Skin epidermis (tissue), 12 donors: ENCODE measurements around the gene GRIK4.
A peak's percentile ranks its signal among the peaks of the same experiment; 100 is the strongest.

ENCODE experiments used
- H3K27ac ChIP-seq, 21 experiments: fragments of 200-600 bp; sonication (generic) in 11 of 21; one replicate each; pipeline ENCODE4 v1.5.0; 2020; ENCODE audit warnings: mild to moderate bottlenecking in 3 of 21, inconsistent platforms in 2 of 21, moderate library complexity in 2 of 21
- H3K4me3 ChIP-seq, 7 experiments: fragments of 200-600 bp; sonication (generic) in 2 of 7; one replicate each; pipeline ENCODE4 v1.5.0; 2020; ENCODE audit warnings: inconsistent platforms in 2 of 7, mild to moderate bottlenecking in 2 of 7, moderate library complexity in 1 of 7

The GRIK4 gene

DNA sequence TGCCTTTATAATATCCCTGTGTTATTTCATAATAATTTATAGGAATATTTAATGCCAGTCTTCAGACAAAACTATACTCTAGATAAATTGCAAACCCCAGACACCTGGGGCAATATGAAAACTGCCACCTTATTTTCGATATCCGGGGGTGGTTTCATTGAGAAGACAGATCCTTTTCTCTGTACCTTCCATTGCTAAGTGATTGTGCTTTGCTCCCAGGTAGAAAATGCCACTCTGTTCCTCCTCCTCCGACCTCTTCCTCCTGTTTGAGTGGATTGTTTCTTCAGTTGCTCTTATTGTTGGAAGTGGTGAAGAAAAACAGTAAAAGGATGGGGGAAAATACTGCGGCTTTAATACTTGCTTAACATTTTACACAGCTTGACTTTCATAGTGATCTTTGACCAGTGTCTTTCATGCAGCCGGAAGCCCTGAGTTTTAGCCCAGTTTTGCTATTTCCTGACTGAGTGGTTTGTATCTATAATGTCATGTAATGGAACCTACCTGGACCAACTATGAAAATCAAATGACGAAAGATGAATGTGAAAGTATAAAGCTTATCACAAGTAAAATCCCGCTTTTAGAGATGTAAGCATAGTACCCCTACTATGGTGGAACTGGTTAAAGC is 5.6 kb upstream of the GRIK4 start:
- H3K27ac ChIP-seq = no peak overlapping the region
- no peak overlapping the region for H3K4me3 ChIP-seq

DNA sequence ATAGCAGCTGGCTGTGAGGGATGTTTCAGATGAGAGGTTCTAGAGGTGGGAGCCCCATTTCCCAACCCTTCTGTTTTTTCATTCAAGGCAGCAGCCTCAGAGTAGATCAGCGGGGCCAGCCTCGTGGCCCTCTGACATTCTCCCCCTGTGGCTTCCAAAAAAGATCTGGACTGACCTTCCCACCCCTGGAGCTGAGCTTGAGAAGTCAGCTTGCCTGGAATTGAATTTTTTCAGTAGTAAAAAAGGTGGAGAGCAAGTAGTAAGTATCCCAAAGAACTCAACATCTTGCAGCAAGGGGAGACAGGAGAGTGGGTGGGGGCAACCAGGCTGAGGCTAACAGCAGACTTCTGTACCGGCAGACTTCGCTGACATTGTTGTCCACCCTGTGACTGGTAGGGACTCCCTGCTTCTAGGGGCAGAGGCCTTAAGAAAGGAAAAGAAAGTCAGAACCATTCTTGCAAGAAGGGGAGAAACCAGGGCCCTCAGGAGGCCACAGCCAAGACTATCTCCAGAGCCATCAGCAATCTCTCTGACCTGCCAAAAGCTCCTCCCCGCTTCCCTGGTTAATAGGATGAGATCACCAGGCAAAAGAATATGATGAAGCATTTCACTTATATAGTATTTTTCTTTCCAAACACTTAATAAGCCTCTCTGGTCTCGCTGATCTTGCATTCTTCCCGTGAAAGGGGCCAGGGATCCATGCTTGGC is 2.0 kb upstream of the GRIK4 start:
- no peak overlapping the region for H3K27ac ChIP-seq
- H3K4me3 ChIP-seq = no peak overlapping the region

DNA sequence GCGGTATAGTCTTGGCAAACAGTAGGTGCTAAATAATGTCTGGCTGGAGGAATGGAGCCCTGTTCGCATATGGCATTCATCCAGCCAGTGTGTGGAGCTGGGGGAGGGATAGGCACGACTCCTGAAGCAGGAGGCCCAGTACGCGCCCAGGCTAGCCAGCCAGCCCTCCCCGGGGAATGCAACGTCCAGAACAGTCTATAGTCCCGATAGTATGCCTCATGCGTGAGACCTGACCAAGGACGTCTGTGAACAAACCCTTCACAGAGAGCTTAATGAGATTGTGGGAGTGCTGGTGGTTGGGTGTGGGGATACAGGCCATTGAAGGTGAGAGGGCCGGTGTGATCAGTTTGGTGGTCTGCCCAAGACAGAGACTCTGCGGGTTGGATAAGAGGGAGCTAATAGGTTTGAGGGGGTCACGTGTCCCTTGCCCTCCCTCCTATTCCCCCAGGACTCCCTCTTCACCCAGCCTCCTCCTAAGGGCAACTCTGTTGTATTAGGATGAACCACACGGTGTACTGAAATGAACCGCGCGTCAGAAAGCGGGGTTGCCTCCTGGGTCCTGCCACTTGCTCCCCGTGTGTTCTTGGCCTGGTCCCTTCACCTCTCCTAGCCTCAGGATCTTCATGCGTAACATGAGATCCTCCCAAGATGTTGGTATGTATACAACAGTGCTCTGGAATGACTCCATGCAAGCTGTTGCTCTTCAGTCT is 987 bp upstream of the GRIK4 start:
- peak overlapping the region in 1 of 7 experiments; percentile 41 for H3K4me3 ChIP-seq

DNA sequence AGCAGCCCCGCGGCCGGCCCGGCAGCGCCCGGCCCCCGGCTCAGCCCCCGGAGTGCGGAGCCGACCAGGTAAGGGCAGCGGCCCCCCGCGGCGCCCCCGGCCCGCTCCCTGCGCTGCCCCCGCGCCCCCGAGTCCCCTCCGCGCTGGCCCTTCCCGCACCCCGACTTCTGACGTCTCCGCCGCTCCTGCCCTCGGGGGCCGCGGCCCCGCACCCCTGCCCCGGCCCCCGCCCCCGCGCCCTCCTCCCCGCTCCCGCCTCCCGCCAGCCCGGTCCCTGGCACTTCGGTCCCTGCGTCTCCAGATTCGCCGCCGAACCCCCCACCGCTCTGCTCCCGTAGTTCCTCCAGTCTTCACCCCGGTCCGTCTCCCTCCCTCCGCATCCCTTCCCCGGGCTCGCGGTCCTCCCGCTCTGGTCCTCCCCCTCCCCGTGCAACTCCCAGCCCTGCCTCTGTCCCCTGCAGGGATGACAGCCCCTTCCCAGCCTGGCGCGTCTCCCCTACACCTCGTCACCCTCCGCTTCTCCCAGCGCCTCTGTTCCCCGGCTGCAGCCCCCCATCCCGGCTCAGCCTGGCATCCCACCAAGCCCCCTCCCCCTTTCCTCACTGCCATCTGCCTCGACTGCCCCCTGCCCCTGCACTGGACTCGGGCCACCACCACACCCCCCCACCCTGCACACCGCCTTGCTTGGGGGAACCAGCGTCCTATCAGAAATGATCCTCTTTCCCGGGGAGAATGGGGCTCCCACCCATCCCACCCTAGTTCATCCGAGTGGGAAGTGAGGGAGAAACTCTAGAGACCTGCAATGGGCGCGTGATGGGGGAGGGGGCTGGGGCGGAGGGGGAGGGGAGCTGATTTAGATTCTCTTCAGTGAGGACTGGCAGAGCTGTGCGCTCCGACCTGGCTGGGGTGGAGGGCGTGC is 531 bp downstream of the GRIK4 start:
- H3K27ac ChIP-seq = no peak overlapping the region

More for the DNA sequence above, 987 bp upstream of the GRIK4 start:
- H3K27ac ChIP-seq = no peak overlapping the region

DNA sequence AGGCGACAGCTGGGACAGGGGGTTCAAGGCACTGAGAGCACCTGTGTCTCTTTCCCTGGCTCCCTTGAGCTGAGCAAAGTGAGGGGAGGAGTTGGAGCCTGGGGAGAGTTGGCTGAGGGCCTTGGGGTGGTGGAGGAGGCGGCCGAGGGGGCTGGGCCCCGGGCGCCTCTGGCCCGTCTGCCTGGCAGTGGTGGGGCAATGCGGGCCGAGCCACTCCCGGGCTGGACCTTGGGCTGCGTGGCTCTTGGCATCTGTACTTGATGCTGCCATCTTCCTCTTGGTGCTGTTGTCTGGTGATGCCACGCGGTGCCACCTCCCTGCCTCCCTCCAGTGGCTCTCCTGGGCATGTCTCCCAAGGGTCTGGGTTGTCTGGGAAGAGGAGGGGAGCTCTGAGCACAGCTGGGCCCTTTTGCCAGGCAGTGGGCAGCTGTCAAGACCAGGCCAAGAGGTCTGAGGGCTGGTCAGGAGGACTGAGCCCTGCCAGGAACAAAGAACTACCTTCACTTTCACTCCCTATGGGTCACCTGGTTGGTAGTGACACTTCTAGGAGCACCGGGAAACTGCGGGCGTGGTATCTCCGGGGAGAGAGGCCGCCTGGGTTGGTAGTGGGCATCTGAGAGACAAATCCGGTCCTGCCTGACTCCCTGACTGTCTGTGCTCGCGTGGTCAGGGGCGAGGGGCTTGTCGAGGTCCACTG is 1.3 kb downstream of the GRIK4 start:
- no peak overlapping the region for H3K4me3 ChIP-seq
- no peak overlapping the region for H3K27ac ChIP-seq

More for the DNA sequence above, 531 bp downstream of the GRIK4 start:
- peak overlapping the region in 1 of 7 experiments; percentile 41 for H3K4me3 ChIP-seq

DNA sequence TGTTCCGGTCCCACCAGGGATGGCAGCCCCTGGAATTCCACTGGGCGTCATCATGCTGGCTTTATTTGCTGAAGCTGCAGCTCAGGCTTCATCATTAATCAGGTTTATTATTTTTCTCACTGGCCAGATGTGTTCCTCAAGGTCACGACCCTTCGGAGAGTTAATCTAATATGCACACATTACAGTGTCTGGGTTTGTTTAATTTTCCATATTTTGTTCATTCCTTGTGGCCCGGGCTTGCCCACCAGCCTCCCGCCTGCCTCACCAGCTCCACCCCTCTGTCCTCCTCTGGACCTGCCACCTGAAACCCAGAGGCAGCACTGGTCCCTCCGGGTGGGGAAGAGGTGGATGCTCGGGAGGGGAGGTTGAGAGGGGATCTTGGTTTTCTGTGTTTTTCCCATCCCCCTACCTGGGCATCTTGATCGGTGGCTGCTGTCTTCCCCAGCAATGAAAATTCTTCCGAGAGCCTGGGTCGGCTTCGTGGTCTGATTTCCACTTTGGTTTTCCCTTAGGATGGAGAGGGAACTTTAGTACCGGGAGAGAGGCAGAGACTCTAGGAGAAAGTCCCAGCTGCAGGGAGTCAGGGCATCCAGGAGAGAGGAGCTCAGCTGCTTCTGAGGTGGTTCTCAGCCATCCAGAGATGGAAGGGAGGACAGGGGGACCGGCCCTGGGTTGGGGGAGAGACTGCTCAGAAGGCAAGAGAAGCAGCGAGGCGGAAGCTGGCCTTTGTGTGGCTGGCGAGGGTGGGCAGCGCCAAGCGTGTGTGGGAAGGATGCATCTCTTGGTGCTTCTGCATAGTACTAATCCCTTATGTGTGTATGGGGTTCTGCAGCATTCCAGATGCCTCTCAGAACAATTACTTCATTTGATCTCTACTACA is 2.1 kb downstream of the GRIK4 start:
- H3K27ac ChIP-seq = no peak overlapping the region

DNA sequence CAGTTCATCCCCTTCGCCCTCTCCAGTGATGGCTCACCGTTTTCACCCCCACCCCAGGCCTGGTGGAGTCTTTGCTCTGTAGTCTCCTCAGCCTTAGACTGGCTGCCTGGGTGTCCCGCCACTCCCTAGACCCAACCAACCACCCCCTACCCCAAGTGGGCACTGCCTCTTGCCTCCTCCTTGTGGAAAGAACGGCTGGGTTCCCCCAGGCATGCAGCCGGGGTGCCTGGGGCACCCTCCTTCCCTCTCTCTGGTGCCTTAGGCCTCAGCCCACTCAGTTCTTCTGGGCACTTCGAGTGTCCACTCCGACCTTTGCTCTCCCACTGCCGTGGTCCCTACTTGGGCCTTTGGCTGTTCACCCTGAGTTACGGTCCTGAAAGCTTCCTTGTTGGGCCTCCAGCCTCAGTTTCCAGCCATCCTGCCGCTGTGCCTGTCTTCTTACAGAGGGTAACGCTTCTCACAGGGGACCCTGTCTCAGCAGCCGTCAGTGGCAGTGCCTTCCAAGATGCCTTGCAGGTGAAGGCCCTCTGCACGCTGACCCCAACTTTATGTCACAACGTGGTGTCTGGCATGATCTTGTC is 3.1 kb downstream of the GRIK4 start:
- no peak overlapping the region for H3K27ac ChIP-seq

More for the DNA sequence above, 2.1 kb downstream of the GRIK4 start:
- H3K4me3 ChIP-seq = no peak overlapping the region

DNA sequence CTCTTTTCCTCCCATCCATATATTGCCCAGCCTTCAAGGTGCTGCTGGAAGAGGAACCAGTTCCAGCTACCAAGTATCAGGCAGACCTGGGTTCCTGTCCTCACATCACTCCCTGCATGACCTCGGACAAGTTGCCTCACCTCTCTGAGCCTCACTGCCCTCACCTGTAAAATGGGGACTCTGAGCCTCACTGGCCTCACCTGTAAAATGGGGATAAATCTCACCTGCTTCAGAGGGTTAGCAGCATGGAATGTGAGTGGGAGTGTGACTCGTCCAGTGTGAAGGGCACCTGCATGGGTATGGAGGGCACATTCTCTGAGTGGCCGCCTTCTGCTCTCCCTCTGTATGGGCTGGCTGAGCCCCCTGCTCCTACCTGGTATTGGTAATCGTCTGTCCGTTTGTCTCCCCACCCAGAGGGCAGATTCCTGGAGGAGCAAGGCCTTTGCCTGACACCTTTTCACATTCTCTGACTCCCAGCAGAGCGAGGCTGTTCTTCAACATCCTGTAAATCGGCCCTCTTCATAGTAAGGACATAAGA is 3.7 kb downstream of the GRIK4 start:
- no peak overlapping the region for H3K27ac ChIP-seq
- H3K4me3 ChIP-seq = no peak overlapping the region

More for the DNA sequence above, 3.1 kb downstream of the GRIK4 start:
- H3K4me3 ChIP-seq = no peak overlapping the region

DNA sequence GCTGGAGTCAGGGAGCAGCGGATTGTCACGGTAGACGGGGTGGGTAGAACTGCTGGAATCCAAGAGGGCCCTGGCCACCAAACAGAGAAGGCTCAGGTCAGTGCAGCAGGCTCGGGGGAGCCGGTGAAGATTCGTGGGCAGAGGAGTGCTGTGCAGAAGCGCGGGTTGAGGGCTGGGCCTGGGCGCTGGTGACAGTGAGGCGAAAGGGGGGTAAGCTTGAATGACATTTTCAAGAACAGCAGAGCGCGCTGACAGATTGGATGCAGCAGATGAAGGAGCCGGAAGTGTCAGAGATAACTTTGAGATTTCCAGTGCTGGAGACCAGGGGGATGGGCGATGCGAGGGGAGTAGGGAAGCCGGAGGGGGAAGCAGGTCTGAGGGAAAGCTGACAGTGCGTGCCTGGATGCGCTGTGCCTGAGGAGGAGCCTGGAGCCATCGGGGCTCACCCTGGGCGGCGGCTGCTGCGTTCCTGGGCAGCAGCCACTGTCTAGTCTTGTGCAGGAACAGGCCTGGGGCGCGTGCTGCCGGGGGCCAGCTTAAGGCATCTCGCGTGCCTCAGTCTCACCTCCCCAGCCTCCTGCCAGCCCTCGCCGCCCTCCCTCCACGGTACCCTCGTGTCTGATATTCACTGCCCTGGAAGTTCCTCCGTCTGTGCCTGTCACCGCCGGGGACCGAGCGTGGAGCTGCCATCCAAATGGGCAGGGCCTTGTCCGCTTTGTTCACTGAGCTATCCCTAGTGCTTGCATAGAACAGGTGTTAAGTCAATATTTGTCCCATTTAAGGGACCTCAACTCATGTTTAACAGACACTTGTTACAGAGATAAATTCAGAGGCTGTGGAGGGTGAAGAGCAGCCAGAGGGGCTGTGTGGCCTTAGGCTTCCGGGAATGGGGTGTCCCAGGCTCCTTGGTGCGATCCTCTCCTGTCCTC is 5.2 kb downstream of the GRIK4 start:
- Histone ChIP-seq H3K27ac (no peak overlapping the region), H3K4me3 (no peak overlapping the region)

DNA sequence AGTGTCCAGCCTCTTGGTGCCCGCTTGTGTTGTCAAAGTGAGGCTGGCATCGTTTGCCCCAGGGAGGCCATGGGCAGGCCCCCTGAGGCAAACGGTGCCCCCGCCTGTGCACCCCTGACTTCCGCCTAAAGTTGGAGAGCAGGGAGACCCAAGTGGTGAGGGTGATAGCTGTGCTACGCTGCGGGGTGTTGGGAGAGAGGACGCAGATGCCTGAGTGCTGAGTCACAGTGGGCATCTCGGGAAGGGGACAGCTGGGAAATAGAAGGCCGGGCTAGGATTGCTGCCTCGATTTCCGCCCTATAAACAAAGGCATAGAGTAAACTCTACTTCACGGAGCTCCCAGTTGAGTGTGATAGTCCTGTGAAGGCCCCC is 5.8 kb downstream of the GRIK4 start:
- Histone ChIP-seq H3K27ac (no peak overlapping the region), H3K4me3 (no peak overlapping the region)

DNA sequence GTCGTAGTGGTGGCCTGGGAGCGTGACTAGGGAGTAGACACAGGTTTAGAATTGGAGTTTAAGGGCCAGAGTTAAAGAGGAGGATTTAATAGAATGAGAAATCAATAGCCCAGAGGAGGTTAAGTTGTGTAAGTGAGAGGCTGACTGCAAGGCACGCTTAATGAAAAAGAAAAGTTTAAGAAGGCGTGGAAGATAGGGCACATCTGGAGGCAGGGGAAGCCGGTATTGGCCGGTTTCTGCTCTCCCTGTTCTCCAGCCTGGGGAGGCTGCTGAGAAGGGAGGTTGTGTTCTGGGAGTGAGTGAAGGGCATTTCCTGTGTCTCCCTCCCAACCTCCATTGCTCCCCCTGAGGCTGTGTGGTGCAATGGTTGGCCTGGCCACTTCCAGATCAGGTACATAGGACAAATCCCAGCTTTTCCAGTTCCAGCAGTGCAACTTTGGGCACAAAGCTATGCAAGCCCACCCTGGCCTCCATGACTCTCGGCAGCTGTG is 6.3 kb downstream of the GRIK4 start:
- no peak overlapping the region for H3K4me3 ChIP-seq
- no peak overlapping the region for H3K27ac ChIP-seq

DNA sequence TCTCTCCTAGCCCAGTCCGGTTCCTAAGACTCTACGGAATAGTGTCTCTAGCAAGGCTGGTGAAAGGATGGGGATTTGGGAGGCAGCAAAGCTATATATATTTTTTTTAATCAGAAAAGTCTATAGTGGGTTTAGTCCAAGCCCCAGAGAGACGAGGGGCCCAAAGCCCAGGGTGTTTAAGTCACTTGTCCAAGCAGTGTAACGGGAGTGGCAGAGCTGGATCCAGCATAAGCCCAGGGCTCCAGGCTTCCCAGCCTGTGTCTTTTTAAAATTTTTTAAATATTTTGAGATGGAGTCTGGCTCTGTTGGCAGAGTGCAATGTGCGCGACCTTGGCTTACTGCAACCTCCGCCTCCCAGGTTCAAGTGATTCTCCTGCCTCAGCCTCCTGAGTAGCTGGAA is 6.8 kb downstream of the GRIK4 start:
- Histone ChIP-seq H3K27ac (no peak overlapping the region), H3K4me3 (no peak overlapping the region)

DNA sequence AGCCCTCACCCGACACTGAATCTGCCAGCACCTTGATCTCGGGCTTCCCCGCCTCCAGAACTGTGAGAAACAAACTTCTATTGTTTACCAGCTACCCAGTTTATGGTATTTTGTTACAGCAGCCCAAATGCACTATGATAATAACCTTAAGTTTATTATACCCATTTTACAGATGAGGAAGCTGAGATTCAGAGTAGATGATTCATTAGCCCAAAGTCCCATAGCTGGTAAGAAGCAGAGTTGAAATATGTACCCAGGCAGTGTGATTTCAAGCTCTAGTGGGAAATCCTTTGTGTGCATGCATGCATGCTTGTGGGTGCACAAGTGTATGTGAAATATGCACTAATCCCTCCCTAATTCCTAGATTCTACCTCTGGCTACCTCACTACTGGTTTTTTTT is 7.9 kb downstream of the GRIK4 start:
- Histone ChIP-seq H3K27ac (no peak overlapping the region), H3K4me3 (no peak overlapping the region)

DNA sequence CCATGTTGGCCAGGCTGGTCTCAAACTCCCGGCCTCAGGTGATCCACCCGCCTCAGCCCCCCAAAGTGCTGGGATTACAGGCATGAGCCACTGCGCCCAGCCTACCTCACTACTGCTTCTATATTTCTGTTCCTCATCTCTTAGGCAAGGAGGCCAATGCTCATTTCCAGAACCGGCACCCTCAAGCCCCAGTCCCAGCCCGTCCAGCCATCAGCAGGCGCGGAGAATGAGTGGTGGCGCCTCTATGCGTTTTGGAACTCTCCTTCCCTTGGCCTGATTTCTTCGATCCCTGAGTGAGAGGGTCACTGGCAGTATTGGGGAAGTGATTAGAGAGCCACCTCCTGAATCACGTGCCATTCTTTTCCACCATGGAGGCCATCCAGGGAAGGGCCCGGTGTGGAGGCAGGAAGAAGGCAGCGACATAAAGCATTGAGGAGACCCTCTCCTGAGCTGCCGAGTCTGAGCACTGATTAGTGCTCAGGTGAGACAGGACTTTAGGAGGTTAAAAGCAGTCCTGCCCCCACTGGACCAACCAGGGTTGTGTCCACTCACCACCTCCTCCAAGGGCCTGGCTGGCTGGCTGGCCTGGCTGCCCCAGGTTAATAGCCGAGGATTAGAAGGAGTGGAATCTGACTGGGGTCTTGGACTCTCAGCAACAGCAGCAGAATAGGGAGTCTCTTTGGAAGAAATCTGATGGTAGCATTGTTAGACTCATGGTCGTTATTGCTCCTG is 8.7 kb downstream of the GRIK4 start:
- Histone ChIP-seq H3K27ac (no peak overlapping the region), H3K4me3 (no peak overlapping the region)

DNA sequence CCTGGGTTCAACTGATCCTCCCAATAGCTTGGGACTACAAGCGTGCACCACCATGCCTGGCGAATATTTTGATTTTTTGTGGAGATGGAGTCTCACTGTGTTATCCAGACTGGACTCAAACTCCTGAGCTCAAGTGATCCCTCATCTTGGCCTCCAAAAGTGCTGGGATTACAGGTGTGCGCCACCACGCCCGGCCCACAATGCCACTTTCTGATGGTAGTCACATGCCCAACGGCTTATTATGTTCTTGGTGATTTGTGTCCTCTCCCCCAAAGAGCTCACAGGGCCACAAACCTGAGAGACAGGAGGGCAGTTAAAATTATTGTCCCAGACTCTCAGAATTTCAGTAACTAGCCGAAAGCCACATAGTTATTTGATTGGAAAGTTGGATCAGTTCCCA is 9.6 kb downstream of the GRIK4 start:
- no peak overlapping the region for H3K4me3 ChIP-seq
- H3K27ac ChIP-seq = no peak overlapping the region

DNA sequence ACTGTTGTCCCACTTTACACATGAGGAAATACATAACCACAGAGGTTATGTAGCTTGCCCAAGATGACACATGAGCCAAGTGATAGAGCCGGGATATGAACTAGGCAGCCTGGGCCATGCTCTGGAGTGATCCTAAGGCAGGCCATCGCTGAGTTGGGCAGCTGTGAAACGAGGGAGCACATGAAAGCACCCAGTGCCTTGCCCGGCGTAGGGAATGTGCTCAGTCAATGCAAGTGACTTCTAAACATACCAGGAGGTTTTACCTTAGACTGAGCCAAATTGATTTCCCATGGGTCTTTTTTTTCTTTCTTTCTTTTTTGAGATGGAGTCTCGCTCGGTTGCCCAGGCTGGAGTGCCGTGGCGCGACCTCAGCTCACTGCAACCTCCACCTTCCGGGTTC is 10.5 kb downstream of the GRIK4 start:
- Histone ChIP-seq H3K4me3 (no peak overlapping the region), H3K27ac (no peak overlapping the region)
